NCI-H187 (cell line): ENCODE results near the gene DCP1B.

Experiments
- DNase-seq, 2 experiments: peaks; one replicate each; lab custom pipeline; 2025; lab: John Stamatoyannopoulos, UW

DCP1B gene

GRCh38 chr12:1918884-1919236, 85.4 kb downstream of the DCP1B start:
- no peak for DNase-seq

DNA sequence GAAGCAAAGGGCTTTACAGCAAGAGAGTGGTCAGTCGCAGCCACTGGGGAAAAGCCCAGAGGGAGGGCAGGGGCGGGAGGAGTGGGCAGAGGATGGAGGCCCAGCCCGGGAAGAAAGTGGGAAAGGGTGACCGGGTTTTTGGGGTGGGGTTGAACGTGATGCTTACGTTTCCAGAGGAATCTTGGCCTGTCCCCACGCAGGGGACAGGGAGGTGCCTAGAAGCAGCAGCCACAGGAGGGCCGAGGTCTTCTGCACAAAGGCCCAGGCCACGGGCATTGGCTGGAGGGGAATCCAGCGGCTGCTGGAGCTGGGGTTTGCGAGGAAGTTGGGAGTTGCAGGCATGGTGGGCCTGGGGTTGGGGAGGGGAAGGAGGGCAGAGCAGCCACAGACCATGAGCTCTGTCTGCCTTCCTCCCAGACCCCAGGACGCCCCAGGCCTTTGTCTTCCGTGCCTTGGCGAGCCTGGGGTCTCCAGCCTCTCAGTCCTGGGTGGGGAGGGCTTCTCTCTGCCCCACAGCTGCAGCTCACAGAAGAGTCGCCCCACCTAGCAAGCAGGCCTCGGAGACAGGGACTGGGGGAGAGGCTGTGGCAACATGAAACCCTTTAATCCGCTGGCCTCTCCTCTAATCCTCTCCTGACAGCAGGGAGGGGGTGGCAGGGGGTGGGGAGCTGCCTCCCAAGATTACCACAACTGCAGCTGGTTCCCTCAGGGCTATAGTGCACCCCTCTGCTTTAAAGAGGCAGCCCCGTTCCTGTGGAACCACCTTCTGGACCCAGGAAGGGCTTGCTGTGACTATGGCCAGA, 86.0 kb downstream of the DCP1B start, which contains the start of gene CACNA2D4:
TSS of gene CACNA2D4 (minus strand) at position 572 of the 803 bp plus-strand sequence. CDS start at position 393, 179 bp downstream.
- DNase-seq: no peak

DNA sequence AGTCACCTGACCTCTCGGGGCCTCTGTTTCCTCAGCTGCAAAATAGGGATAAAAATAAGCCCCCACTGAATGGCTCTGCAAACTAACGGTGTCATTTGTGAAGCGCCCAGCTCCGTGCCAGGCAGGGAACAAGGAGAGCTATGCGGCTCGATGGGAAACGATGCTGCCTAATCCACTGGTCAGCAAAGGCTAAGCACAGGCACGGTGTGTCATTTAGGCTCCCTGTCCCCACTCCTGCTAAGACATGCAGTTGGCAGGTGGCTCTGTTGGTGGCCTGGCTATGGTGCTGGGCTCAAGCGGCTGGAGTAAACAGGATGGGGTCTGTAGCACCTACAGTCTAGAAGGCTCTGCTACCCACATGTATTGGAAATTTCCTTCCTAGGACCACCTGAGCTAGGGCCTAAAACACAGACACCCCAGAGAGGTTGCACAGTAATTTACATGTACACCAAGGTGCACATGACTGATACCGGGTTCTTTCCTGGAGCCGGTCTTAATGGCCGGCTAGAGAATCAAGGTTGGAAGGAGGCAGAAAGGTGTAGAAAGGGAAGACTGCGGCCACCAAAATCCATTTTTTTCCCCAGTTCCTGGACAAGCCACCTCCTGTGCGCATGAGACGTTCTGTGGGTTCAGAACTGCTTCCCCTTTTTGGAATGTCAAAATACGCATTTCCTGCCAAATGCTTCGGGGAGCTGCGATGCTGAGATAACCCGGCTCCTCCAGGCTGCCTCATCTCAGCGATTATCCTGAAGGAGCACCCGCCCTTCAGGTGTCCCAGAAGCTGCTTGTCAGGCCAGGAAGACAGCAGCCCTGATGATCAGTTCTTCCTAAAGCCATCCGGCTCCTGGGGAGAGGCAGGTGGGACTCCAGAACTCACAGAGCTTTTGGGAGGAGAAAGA, 86.8 kb downstream of the DCP1B start:
- DNase-seq: no peak

GRCh38 chr12:1916371-1917171, 87.7 kb downstream of the DCP1B start:
- DNase-seq: no peak

- no peak for DNase-seq
These were observed 88.9 kb downstream of the DCP1B start for GRCh38 chr12:1915082-1915968.

GRCh38 chr12:1914114-1914911, 89.9 kb downstream of the DCP1B start:
- DNase-seq: no peak

GRCh38 chr12:1913377-1914113, 90.7 kb downstream of the DCP1B start:
- DNase-seq: no peak

DNA sequence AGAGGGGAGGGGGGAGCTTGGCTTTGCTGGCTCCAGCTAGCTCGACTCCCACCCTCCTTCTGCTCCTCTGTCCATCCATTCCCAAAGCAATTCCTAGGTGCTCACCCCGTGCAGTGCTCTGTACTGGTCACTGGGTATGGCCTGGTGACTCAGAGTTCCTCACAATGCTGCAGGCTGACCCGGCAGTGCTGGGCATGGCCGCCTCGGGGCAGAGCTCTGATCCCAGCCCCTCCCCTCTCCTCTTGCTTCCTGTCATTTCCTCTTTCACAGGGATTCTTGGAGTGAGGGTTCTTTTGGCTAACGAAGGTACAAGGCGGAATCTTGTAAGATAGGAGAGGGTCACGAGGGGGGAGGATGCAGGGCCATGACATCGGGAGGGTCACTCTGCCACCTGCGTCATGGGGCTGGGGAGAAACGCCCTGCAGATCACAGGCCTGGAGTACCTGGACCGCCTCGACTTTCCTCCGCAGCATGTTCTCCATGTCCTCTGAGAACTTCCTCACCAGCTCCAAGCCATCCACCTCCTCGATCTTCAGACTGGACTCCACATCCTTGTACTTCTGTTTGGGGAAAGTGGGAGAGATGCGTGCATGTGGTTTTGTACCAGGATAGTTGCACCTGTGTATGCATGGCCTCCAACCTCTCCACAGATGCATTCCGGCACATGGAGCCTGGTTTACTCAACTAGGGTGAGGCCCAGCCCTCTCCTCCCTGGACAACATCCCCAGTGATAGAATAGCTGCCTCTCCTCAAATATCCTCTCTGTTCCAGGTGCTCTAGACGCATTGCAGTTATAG, 91.5 kb downstream of the DCP1B start:
- DNase-seq: no peak

GRCh38 chr12:1911598-1912575, 92.4 kb downstream of the DCP1B start:
- no peak for DNase-seq

GRCh38 chr12:1910468-1910867, 93.8 kb downstream of the DCP1B start:
- DNase-seq: no peak

DNA sequence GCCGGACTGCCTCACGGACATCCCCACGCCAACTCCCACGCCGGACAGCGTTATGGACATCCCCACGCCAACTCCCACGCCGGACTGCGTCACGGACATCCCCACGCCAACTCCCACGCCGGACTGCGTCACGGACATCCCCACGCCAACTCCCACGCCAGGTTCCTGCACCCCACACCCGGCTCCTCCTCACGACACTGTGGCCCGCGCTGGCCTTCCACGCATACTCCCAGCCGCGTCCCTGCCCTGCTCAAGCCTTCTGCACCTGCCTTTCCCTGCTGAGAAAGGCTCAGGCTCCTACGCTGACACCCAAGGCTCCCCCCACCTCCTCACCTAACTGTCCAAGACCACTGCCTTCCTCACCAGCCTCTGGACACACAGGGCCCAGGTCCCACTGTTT, 95.5 kb downstream of the DCP1B start:
- DNase-seq: no peak

- DNase-seq: no peak
These were observed 96.3 kb downstream of the DCP1B start for GRCh38 chr12:1907652-1908611.

DNA sequence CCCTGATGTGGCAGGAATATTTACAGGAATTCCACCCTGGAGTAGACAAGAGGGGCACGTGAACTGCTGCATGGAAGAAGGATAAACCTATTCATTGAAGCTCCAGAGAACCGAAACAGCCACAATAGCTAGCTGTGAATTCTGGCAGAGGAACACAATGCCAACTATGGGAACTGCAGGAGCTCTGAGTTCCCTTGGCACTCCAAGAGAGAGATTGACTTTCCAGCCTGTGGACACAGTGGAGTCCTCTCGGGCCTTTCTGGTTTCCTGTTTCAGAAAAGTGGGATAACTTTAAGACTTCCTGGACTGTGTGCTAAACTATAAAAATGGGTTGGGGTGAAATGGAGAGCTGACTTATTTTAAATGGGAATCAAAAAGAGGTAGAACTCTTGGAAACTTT, 97.7 kb downstream of the DCP1B start:
- no peak for DNase-seq

GRCh38 chr12:1904875-1905274, 99.4 kb downstream of the DCP1B start:
- DNase-seq: no peak

DNA sequence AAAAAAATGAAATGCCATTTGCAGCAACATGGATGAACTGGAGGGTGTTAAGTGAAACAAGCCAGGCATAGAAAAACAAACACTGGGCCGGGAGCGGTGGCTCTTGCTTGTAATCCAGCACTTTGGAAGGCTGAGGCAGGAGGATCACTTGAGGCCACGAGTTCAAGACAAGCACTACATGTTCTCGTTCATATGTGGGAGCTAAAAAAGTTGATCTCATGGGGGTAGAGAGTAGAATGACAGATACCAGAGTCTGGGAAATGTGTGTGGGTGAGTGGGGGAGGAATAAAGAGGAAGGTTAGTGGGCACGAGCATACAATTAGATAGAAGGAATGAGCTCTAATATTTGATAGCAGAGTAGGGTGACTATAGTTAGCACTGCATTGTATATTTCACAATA, 107.3 kb downstream of the DCP1B start:
- no peak for DNase-seq
